CD4-positive, alpha-beta T cell treated with Interleukin-6 for 4 hours (primary cell): ENCODE data around the gene ALDH1A3.

Experiments
- DNase-seq: peaks from one replicate; pipeline ENCODE4 v3.0.0-alpha.2; 2020; ENCODE audit warnings: mixed read lengths

ALDH1A3 gene

GRCh38 chr15:100902436-100903167 is 23.0 kb downstream of the ALDH1A3 start:
- no peak for DNase-seq

- DNase-seq = no peak
Measured at GRCh38 chr15:100903168-100903554, 23.5 kb downstream of the ALDH1A3 start.

DNA sequence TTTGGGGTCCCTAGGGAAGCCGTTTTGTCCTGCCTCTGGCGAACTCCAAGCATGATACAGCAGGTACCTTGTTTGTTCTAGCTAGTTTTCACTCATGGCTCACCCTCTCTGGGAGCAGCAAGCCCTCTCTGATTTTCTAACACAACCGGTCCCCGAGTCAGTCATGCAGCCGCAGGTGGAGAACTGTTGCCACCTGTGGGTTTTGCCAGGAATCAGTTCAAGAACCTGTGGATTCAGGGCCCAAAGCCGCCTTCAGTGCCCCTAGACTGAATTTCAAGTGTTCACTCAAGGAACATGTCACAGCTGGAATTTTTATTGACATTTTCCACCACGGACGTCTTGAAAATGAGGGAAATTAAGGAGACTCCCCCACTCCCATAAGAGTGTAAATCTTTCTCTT is 26.2 kb downstream of the ALDH1A3 start:
- DNase-seq = no peak

GRCh38 chr15:100908466-100908865 is 28.8 kb downstream of the ALDH1A3 start:
- DNase-seq = no peak

DNA sequence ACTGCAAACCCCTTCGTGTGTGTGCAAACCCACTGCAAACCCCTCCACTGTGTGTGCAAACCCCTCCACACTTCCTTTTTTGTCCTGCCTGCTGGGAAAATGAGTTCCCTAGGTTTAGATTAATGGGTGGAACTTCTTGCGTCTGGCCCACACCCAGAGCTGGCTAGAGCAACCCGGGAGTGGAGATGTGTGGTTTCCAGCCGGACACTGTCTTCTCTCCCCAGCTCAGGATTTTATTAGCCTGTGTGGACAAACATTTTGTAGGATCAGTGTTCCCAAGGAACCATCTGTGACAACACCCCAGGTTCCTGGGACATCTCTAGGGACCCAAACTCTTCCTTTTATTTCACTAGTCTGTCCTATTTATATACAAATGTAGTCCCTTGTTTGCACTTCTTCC is 29.9 kb downstream of the ALDH1A3 start:
- no peak for DNase-seq

DNA sequence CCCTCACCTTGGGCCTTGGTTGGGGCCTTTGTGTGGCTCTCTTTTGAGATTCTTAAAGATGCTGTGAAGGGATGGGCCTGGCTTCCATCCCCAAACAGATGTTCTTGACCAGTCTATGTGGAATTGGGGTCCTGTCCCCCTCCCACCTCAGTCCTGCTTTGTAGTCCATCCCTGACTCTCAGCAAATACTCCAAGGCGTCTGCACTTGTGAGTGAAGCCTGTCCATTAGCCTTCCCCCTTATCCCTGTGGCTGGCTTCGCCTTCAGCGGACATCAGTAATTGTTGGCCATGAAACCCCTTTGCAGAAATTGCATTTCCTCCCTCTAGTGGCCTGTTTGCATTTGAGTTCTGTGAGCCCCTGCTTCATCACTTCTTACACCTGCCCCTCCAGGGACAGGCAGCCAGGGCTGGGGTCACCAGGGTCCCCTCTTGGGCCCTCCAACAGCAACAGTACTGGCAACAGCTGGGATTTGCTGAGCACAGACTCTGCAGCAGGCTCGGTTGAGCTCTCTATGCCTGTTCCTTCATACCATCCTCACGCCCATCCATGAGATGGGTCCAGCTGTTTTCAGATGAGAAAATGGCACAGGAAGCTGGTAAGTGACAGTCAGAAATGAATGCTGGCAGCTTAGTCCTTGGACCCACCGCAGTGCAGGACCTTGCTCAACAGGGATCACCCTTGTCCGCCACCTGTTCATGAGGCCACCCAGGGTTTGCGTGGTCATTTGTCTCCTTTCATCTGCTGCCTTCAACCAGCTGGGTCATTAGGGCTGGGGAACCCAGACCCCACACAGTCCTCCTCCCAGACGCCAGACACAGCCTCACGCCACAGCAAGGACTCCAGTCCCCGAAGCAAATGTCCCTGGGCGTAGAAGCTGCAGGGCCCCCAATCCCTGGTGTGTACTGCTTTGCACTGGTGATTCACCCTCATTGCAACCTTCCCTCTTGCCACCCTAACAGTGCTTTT is 30.6 kb downstream of the ALDH1A3 start:
- no peak for DNase-seq

DNA sequence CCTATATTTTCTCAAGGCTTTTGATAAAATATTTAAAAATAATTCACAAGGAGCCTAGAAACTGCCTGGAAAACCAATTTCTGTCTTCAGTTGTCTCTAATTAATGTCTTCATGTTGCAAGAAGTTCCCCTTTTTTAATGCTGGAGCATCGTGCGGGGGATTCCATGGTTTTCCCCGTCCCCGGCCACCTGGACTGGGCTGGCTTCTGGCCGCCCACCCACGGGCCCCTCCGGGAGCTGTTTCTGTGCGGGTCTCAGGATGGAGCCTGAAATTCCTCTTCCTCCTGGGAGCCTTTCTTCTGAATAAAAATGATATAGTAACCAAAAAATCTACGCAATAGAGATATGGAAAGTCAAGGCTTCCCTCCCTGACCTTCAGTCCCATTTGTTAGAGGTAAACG is 31.5 kb downstream of the ALDH1A3 start:
- DNase-seq = no peak

- DNase-seq = no peak
Measured at GRCh38 chr15:100913961-100914360, 34.3 kb downstream of the ALDH1A3 start.

DNA sequence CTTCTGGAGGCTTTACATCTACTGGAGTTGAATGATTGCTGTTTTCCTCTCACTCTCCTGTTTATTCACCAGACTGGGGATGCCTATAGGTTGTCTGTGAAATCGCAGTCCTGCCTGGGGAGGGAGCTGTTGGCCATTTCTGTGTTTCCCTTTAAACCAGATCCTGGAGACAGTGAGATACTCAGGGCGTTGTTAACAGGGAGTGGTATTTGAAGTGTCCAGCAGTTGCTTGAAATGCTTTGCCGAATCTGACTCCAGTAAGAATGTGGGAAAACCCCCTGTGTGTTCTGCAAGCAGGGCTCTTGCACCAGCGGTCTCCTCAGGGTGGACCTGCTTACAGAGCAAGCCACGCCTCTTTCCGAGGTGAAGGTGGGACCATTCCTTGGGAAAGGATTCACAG is 35.2 kb downstream of the ALDH1A3 start:
- DNase-seq = no peak

GRCh38 chr15:100918034-100918689 is 38.5 kb downstream of the ALDH1A3 start:
- peak; percentile 56 for DNase-seq

DNA sequence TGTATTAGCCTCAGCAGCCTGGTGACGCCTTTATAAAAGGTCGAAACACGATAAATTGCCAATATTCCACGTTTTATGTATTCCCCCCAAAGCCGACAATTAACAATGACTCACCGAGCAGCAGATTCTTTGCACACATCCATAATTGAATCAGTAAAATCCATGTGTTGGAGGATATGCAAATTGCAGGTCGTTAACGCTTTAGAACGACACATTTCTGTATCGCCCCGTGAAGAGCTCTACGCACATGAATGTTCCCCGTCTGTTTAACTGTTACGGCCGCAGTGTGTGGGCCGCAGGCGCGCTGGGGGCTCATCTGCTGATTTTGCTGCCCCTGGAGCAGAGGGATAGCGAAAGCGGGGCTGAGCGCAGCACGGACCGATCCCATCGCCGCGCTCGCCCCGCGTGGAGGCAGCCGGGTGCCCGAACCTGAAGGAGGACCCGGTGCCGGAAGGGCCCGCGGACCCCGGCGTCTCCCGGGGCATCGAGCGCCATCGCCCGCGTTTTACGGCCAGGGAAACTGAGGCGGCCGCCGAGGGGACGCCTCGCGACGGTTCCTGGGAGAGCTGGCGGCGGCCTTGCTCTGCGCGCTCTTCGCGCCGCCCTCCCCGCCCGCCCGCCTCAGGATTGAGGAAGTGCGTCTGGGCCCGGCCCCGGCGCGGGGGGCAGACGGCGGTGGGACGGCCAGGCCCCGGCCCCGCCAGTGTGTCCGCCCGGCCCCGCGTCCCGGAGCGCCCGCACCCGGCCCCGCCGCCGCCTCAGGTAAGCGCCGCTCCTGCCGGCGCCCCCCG is 39.3 kb downstream of the ALDH1A3 start, which contains the start of gene LRRK1:
LRRK1 (plus strand) TSS at position 668 of the 791 bp plus-strand sequence. CDS start 5,276 bp downstream, outside the sequence.
- peak; percentile 6 for DNase-seq

DNA sequence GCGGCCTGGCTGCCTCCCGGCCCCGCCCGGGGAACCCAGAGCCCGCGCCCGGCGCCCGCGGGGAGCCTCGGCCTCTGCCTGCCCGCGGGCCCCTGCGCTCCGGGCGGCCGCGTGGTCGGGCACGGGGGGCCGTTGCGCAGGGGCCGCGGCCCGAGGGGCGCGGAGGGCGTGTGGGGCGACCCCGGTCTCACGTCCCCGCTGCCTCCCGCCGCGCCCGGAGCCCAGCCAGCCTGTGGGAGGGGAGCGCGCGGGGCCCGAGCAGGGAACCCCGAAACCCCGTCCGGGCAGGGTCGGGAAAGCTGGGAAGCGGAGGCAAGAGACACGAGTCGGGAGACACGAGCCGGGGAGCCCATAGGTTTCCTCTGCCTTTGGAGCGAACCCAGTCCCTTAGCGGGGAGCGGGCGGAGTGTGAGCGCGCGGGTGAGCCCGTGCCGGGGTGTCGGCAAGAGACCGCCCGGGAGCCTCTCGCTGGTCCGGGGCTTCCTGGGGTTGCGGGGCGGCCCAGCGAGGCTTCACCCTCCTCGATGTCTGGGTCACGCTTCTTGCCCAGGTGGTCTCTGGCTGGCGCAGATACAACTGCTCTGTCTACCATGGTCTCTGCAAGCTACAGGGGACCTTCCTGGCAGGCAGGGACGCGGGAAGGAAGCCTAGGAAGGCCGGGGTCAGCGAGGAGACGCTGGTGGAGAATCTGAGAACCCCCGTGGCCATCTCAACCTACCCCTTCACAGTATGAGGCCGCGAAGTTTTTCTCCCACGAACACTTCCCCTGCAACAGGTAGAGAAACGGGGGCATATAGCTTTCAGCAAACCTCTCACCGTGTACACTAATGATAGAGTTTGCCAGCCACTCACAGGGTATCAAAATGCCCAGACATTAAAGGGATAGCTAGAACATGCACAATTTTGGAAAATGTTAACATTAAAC is 40.1 kb downstream of the ALDH1A3 start:
- DNase-seq = no peak

- DNase-seq = no peak
Measured at GRCh38 chr15:100920516-100921135, 41.0 kb downstream of the ALDH1A3 start.

GRCh38 chr15:100922192-100923040 is 42.8 kb downstream of the ALDH1A3 start:
- no peak for DNase-seq

- DNase-seq = no peak
Measured at GRCh38 chr15:100923076-100923475, 43.4 kb downstream of the ALDH1A3 start.

DNA sequence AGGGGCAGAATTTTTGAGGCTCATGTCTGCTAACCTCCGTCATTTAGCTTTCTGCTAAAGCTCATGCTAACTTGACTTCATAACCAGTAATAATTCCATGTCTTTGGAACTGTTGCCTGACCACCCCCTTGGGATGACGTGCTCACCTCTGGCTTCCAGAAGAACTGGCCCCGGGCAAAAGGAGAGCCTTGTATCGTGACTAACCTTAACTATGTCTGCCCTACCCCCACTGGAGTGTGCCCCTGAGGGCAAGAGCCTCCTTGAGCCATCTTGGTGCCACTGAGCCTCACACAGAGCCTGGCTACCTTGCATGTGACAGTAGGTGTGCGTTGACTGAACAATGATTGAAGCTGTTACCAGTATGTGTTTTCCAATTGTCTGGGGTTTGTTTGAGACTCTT is 44.3 kb downstream of the ALDH1A3 start:
- DNase-seq = no peak

DNA sequence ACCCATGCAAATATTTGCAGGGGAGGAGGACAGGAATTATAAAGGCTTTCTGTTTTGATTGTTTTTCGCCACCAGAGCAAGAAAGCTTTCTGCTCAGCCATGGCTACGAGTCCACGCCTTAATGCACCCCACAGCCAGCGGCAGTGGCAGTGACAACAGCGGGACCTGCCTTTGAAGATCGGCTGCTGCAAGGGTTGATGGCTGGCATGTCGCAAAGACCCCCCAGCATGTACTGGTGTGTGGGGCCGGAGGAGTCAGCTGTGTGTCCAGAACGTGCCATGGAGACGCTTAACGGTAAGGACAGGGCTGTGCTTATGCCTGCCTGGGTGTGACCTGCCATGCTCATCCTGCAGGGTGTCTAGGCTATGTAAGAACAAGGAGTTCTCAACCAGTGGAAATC is 44.8 kb downstream of the ALDH1A3 start:
- no peak for DNase-seq

- DNase-seq = no peak
Measured at GRCh38 chr15:100925480-100925879, 45.8 kb downstream of the ALDH1A3 start.

- no peak for DNase-seq
Measured at GRCh38 chr15:100926258-100926657, 46.6 kb downstream of the ALDH1A3 start.
